GM23338 (cell line): Measurements from ENCODE around the gene PI4K2A. TPM values are rescaled to one million over a fixed set of nuclear protein-coding genes. Genes with fewer than 3 reads are reported as not detected.

Experiments
- ATAC-seq: fragments of 200-7000 bp; cut with Tn5 transposase; 3 replicates; pipeline ENCODE4 v1.9.1; 2020
- DNase-seq: peaks from one replicate; pipeline ENCODE4 v3.0.0-alpha.2; 2015; ENCODE audit warnings: low spot score
- H2AFZ ChIP-seq: fragments of 200-600 bp; sonication (generic); 2 replicates; pipeline ENCODE4 v1.8.0; 2016; ENCODE audit warnings: antibody characterized with exemption, mild to moderate bottlenecking, moderate library complexity
- H3F3A ChIP-seq: fragments of 200-600 bp; sonication (generic); replicated peaks from 2 replicates; pipeline ENCODE4 v1.8.0; 2017; ENCODE audit warnings: antibody characterized with exemption, mixed run types, low read depth
- H3K27ac ChIP-seq: fragments of 200-600 bp; sonication (generic); 2 replicates; pipeline ENCODE4 v1.6.1; 2016; ENCODE audit warnings: low read depth
- H3K27me3 ChIP-seq: fragments of 200-600 bp; sonication (generic); 2 replicates; pipeline ENCODE4 v1.8.0; 2016; ENCODE audit warnings: mild to moderate bottlenecking, mixed run types, moderate library complexity; ENCODE audit not compliant: insufficient read depth
- H3K36me3 ChIP-seq: fragments of 200-600 bp; sonication (generic); 2 replicates; pipeline ENCODE4 v1.8.0; 2016; ENCODE audit warnings: mild to moderate bottlenecking; ENCODE audit not compliant: insufficient read depth
- H3K4me1 ChIP-seq: fragments of 200-600 bp; sonication (generic); 2 replicates; pipeline ENCODE4 v1.8.0; 2016; ENCODE audit warnings: mild to moderate bottlenecking, moderate library complexity; ENCODE audit not compliant: insufficient read depth
- H3K4me2 ChIP-seq: fragments of 200-600 bp; sonication (generic); 2 replicates; pipeline ENCODE4 v1.7.1; 2017; ENCODE audit warnings: mixed run types
- H3K4me3 ChIP-seq: fragments of 200-600 bp; sonication (generic); 2 replicates; pipeline ENCODE4 v1.6.1; 2016; ENCODE audit warnings: mixed run types
- H3K79me2 ChIP-seq: fragments of 200-600 bp; sonication (generic); replicated peaks from 2 replicates; pipeline ENCODE4 v1.8.0; 2017; ENCODE audit warnings: mild to moderate bottlenecking; ENCODE audit not compliant: insufficient read depth
- H3K9me2 ChIP-seq: fragments of 200-600 bp; sonication (generic); 2 replicates; pipeline ENCODE4 v1.8.0; 2017; ENCODE audit not compliant: insufficient read depth
- H4K20me1 ChIP-seq: fragments of 200-600 bp; sonication (generic); replicated peaks from 2 replicates; pipeline ENCODE4 v1.8.0; 2017; ENCODE audit warnings: mild to moderate bottlenecking; ENCODE audit not compliant: insufficient read depth
- H3K27ac Mint-ChIP-seq: 2 replicates; pipeline ENCODE4 v1.8.0; 2020; ENCODE audit warnings: inconsistent platforms, mild to moderate bottlenecking, moderate library complexity, mixed read lengths
- H3K27me3 Mint-ChIP-seq: 3 replicates; pipeline ENCODE4 v1.8.0; 2022; ENCODE audit warnings: low read depth, mild to moderate bottlenecking, moderate library complexity, mixed read lengths, inconsistent platforms; ENCODE audit not compliant: insufficient read depth, poor library complexity
- H3K36me3 Mint-ChIP-seq: 3 replicates; pipeline ENCODE4 v1.8.0; 2021; ENCODE audit warnings: low read depth, mild to moderate bottlenecking, inconsistent platforms, moderate library complexity, mixed read lengths
- H3K4me1 Mint-ChIP-seq: 3 replicates; pipeline ENCODE4 v1.8.0; 2020; ENCODE audit warnings: mild to moderate bottlenecking, inconsistent platforms, mixed read lengths
- H3K4me3 Mint-ChIP-seq: 3 replicates; pipeline ENCODE4 v1.8.0; 2021; ENCODE audit warnings: moderate library complexity, mild to moderate bottlenecking, inconsistent platforms, mixed read lengths
- H3K9me3 Mint-ChIP-seq: 3 replicates; pipeline ENCODE4 v1.8.0; 2020; ENCODE audit warnings: moderate library complexity, mild to moderate bottlenecking, inconsistent platforms, mixed read lengths
- EZH2phosphoT487 ChIP-seq: fragments of 200-600 bp; sonication (generic); IDR thresholded peaks from one replicate; pipeline ENCODE4 v1.8.1; 2018; ENCODE audit warnings: antibody characterized with exemption; ENCODE audit not compliant: unreplicated experiment
- JUNB ChIP-seq: IDR thresholded peaks from one replicate; pipeline ENCODE4 v1.6.1; 2016; ENCODE audit warnings: antibody characterized with exemption; ENCODE audit not compliant: unreplicated experiment
- NANOG ChIP-seq: IDR thresholded peaks from 2 replicates; pipeline ENCODE4 v1.6.1; 2016; ENCODE audit warnings: antibody characterized with exemption, borderline replicate concordance
- POLR2AphosphoS5 ChIP-seq: IDR thresholded peaks from 2 replicates; pipeline ENCODE4 v1.6.1; 2016; ENCODE audit warnings: antibody characterized with exemption, low read depth
- ZNF114 ChIP-seq: fragments of 250-450 bp; sonication (Bioruptor Pico); IDR thresholded peaks from 2 replicates; pipeline ENCODE4 v1.5.0; 2020; ENCODE audit warnings: mild to moderate bottlenecking, moderate library complexity
- polyA plus RNA-seq: library from polyadenylated mRNA; unstranded; fragments of >200 nt; fragmentation: Nextera tagmentation; extraction: Ambion mirVana; gene quantifications from 2 replicates; pipeline ENCODE4 v1.2.1, GENCODE V29; 2016
- total RNA-seq: library from RNA; depleted of rRNA; stranded (reverse); fragments of >200 nt; shearing (Covaris generic); gene quantifications from 2 replicates; pipeline ENCODE4 v1.2.3, GENCODE V29; 2014
- TF ChIP-seq, protein P1 (sequence below): fragments of 250-450 bp; sonication (Bioruptor Pico); IDR thresholded peaks from 2 replicates; pipeline ENCODE4 v1.5.0; 2020; ENCODE audit warnings: mild to moderate bottlenecking, moderate library complexity
- TF ChIP-seq, protein P2 (sequence below): IDR thresholded peaks from one replicate; pipeline ENCODE4 v1.6.1; 2018; ENCODE audit warnings: antibody characterized with exemption; ENCODE audit not compliant: unreplicated experiment
- TF ChIP-seq, protein P3 (sequence below): IDR thresholded peaks from 2 replicates; pipeline ENCODE4 v1.6.1; 2016; ENCODE audit warnings: antibody characterized with exemption

Gene PI4K2A
- total and polyA plus RNA-seq, 2 experiments from 2014 or later = 8.1 to 29.2 TPM

DNA sequence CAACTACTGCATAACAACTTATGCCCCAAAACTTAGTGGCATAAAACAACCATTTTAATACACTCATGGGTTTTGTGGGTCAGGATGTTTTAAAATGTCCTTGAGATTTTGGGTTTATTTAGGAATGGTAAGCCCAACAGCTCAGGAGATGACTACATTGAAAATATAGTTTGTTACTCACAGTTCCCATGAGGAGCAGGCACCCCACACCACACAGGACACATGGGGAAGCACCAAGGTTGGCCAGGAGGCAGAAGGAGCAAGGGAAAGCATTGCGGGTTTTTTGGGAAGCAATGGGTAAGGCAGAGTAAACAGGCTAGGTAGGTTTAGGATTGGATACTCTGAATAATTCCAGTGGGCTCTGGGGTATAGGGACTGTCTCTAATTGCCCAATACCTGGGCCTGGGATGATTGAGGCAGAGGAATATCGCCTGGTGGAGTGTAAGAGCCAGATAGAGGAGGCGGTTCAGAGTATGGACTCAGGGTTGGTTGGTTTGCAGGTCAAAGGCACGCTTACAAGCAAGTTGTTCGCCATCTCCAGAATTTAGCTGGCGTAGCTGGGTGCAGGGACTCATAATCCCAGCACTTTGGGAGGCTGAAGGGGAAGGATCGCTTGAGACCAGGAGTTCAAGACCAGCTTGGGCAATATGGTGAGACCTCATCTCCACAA, 63.1 kb downstream of the PI4K2A start (continued):
- TF ChIP-seq, protein P1, sequence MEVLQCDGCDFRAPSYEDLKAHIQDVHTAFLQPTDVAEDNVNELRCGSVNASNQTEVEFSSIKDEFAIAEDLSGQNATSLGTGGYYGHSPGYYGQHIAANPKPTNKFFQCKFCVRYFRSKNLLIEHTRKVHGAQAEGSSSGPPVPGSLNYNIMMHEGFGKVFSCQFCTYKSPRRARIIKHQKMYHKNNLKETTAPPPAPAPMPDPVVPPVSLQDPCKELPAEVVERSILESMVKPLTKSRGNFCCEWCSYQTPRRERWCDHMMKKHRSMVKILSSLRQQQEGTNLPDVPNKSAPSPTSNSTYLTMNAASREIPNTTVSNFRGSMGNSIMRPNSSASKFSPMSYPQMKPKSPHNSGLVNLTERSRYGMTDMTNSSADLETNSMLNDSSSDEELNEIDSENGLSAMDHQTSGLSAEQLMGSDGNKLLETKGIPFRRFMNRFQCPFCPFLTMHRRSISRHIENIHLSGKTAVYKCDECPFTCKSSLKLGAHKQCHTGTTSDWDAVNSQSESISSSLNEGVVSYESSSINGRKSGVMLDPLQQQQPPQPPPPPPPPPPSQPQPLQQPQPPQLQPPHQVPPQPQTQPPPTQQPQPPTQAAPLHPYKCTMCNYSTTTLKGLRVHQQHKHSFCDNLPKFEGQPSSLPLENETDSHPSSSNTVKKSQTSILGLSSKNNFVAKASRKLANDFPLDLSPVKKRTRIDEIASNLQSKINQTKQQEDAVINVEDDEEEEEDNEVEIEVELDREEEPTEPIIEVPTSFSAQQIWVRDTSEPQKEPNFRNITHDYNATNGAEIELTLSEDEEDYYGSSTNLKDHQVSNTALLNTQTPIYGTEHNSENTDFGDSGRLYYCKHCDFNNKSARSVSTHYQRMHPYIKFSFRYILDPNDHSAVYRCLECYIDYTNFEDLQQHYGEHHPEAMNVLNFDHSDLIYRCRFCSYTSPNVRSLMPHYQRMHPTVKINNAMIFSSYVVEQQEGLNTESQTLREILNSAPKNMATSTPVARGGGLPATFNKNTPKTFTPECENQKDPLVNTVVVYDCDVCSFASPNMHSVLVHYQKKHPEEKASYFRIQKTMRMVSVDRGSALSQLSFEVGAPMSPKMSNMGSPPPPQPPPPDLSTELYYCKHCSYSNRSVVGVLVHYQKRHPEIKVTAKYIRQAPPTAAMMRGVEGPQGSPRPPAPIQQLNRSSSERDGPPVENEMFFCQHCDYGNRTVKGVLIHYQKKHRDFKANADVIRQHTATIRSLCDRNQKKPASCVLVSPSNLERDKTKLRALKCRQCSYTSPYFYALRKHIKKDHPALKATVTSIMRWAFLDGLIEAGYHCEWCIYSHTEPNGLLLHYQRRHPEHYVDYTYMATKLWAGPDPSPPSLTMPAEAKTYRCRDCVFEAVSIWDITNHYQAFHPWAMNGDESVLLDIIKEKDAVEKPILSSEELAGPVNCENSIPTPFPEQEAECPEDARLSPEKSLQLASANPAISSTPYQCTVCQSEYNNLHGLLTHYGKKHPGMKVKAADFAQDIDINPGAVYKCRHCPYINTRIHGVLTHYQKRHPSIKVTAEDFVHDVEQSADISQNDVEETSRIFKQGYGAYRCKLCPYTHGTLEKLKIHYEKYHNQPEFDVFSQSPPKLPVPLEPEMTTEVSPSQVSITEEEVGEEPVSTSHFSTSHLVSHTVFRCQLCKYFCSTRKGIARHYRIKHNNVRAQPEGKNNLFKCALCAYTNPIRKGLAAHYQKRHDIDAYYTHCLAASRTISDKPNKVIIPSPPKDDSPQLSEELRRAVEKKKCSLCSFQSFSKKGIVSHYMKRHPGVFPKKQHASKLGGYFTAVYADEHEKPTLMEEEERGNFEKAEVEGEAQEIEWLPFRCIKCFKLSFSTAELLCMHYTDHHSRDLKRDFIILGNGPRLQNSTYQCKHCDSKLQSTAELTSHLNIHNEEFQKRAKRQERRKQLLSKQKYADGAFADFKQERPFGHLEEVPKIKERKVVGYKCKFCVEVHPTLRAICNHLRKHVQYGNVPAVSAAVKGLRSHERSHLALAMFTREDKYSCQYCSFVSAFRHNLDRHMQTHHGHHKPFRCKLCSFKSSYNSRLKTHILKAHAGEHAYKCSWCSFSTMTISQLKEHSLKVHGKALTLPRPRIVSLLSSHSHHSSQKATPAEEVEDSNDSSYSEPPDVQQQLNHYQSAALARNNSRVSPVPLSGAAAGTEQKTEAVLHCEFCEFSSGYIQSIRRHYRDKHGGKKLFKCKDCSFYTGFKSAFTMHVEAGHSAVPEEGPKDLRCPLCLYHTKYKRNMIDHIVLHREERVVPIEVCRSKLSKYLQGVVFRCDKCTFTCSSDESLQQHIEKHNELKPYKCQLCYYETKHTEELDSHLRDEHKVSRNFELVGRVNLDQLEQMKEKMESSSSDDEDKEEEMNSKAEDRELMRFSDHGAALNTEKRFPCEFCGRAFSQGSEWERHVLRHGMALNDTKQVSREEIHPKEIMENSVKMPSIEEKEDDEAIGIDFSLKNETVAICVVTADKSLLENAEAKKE (CRISPR knock-in tag) = no peak

DNA sequence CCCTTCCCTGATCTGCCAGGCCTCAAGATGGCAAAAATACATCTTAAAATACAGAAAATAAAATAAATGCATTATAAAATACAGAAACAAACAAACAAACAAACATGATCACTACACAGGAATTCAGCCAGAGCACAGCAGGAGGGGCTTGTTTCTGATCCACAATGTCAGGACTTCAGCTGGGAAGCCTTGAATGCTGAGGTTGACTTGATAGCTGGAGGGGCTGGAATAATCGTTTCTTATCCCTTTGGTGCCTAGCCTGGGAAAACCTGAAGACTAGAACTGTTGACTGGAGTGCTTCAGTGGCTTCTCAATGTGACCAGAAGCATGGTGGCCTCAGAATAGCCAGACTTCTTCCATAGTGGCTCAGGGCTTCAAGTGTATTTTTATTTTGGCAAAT, 63.9 kb downstream of the PI4K2A start:
- no peak overlapping the region for H3K4me3 ChIP-seq
- H3K27ac Mint-ChIP-seq = no peak overlapping the region
- no peaks in the 10 kb centered on the region for H3K27me3 ChIP-seq
- H3K9me2 ChIP-seq = no peaks in the 10 kb centered on the region
- H3K27ac ChIP-seq = no peak overlapping the region
- H3K4me1 Mint-ChIP-seq = peaks cover 8% of the 10 kb centered on the region
- H3K36me3 Mint-ChIP-seq = no peaks in the 10 kb centered on the region
- peaks cover 9% of the 10 kb centered on the region for H3K27me3 Mint-ChIP-seq
- no peaks in the 10 kb centered on the region for H3K9me3 Mint-ChIP-seq
- ATAC-seq (no peak), DNase-seq (no peak)
- 0 out of 2 replicates have a peak, but pooled peaks cover 3% of the 10 kb centered on the region for H3F3A ChIP-seq
- H2AFZ ChIP-seq = no peak overlapping the region
- no peaks in the 10 kb centered on the region for H4K20me1 ChIP-seq
- H3K4me3 Mint-ChIP-seq = no peak overlapping the region
- no peaks in the 10 kb centered on the region for H3K36me3 ChIP-seq
- no peak overlapping the region for H3K4me2 ChIP-seq
- no peaks in the 10 kb centered on the region for H3K79me2 ChIP-seq
- peaks cover 1% of the 10 kb centered on the region; the same call in 1 of the 2 replicates for H3K4me1 ChIP-seq
- TF ChIP-seq NANOG = no peak
- TF ChIP-seq JUNB = no peak
- TF ChIP-seq, protein P2, sequence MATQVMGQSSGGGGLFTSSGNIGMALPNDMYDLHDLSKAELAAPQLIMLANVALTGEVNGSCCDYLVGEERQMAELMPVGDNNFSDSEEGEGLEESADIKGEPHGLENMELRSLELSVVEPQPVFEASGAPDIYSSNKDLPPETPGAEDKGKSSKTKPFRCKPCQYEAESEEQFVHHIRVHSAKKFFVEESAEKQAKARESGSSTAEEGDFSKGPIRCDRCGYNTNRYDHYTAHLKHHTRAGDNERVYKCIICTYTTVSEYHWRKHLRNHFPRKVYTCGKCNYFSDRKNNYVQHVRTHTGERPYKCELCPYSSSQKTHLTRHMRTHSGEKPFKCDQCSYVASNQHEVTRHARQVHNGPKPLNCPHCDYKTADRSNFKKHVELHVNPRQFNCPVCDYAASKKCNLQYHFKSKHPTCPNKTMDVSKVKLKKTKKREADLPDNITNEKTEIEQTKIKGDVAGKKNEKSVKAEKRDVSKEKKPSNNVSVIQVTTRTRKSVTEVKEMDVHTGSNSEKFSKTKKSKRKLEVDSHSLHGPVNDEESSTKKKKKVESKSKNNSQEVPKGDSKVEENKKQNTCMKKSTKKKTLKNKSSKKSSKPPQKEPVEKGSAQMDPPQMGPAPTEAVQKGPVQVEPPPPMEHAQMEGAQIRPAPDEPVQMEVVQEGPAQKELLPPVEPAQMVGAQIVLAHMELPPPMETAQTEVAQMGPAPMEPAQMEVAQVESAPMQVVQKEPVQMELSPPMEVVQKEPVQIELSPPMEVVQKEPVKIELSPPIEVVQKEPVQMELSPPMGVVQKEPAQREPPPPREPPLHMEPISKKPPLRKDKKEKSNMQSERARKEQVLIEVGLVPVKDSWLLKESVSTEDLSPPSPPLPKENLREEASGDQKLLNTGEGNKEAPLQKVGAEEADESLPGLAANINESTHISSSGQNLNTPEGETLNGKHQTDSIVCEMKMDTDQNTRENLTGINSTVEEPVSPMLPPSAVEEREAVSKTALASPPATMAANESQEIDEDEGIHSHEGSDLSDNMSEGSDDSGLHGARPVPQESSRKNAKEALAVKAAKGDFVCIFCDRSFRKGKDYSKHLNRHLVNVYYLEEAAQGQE = no peak
- TF ChIP-seq, protein P3, sequence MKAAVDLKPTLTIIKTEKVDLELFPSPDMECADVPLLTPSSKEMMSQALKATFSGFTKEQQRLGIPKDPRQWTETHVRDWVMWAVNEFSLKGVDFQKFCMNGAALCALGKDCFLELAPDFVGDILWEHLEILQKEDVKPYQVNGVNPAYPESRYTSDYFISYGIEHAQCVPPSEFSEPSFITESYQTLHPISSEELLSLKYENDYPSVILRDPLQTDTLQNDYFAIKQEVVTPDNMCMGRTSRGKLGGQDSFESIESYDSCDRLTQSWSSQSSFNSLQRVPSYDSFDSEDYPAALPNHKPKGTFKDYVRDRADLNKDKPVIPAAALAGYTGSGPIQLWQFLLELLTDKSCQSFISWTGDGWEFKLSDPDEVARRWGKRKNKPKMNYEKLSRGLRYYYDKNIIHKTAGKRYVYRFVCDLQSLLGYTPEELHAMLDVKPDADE = no peak
- no peak for TF ChIP-seq ZNF114 (CRISPR knock-in tag)
- TF ChIP-seq EZH2phosphoT487 = no peak
- no peak for TF ChIP-seq POLR2AphosphoS5
